Kidney epithelial cell (primary cell): Measurements from ENCODE around the gene SLC6A4. TPM values are rescaled to one million over a fixed set of nuclear protein-coding genes. Genes with fewer than 3 reads are reported as not detected.

Experiments
- DNase-seq: peaks from one replicate; pipeline ENCODE4 v3.0.0-alpha.2; 2010; ENCODE audit warnings: low read depth
- H3K27me3 ChIP-seq: 2 replicates; pipeline ENCODE4 v1.6.0; 2011; ENCODE audit warnings: low read length; ENCODE audit not compliant: control insufficient read depth, insufficient read depth
- H3K36me3 ChIP-seq: 2 replicates; pipeline ENCODE4 v1.5.1; 2011; ENCODE audit warnings: low read length; ENCODE audit not compliant: control insufficient read depth, insufficient read depth
- H3K4me3 ChIP-seq: 2 replicates; pipeline ENCODE4 v1.5.1; 2011; ENCODE audit warnings: low read depth, mild to moderate bottlenecking, control low read depth, low read length
- CTCF ChIP-seq: IDR thresholded peaks from 2 replicates; pipeline ENCODE4 v1.5.1; 2011; ENCODE audit warnings: mild to moderate bottlenecking, moderate library complexity, low read length, control low read depth, inconsistent platforms; ENCODE audit not compliant: insufficient read depth, poor library complexity, severe bottlenecking
- total RNA-seq: library from RNA; depleted of rRNA; stranded (reverse); fragments of >200 nt; gene quantifications from 2 replicates; pipeline ENCODE4 v1.2.3, GENCODE V29; 2015

Gene SLC6A4
- total RNA-seq, 1 donor from 2014 or later = under 0.01 TPM

- no peak for TF ChIP-seq CTCF
- Histone ChIP-seq H3K36me3 (no peaks in the 10 kb centered on the region), H3K27me3 (no peaks in the 10 kb centered on the region), H3K4me3 (no peak overlapping the region)
- no peak for DNase-seq
These were observed 37.9 kb upstream of the SLC6A4 start for GRCh38 chr17:30273373-30273772.

- no peaks in the 10 kb centered on the region for H3K36me3 ChIP-seq
- no peak for DNase-seq
- H3K27me3 ChIP-seq = no peaks in the 10 kb centered on the region
- no peak for TF ChIP-seq CTCF
- no peak overlapping the region for H3K4me3 ChIP-seq
These were observed 35.6 kb upstream of the SLC6A4 start for GRCh38 chr17:30271102-30271501.

GRCh38 chr17:30267625-30268024 lies 32.1 kb upstream of the SLC6A4 start:
- H3K4me3 ChIP-seq = no peak overlapping the region
- H3K27me3 ChIP-seq = no peaks in the 10 kb centered on the region
- H3K36me3 ChIP-seq = no peaks in the 10 kb centered on the region
- DNase-seq = no peak
- no peak for TF ChIP-seq CTCF

GRCh38 chr17:30263552-30264333 lies 28.2 kb upstream of the SLC6A4 start:
- no peak overlapping the region for H3K4me3 ChIP-seq
- DNase-seq = no peak
- no peak for TF ChIP-seq CTCF
- peaks cover 2% of the 10 kb centered on the region for H3K36me3 ChIP-seq
- H3K27me3 ChIP-seq = no peaks in the 10 kb centered on the region

GRCh38 chr17:30256756-30257506 lies 21.4 kb upstream of the SLC6A4 start:
- no peak for TF ChIP-seq CTCF
- H3K4me3 ChIP-seq = no peak overlapping the region
- DNase-seq = no peak

More at GRCh38 chr17:30256756-30257506, 21.4 kb upstream of the SLC6A4 start:
- Histone ChIP-seq H3K27me3 (no peaks in the 10 kb centered on the region), H3K36me3 (peaks cover 2% of the 10 kb centered on the region)
